ENCODE measurements around the gene RNF175.

DNA sequence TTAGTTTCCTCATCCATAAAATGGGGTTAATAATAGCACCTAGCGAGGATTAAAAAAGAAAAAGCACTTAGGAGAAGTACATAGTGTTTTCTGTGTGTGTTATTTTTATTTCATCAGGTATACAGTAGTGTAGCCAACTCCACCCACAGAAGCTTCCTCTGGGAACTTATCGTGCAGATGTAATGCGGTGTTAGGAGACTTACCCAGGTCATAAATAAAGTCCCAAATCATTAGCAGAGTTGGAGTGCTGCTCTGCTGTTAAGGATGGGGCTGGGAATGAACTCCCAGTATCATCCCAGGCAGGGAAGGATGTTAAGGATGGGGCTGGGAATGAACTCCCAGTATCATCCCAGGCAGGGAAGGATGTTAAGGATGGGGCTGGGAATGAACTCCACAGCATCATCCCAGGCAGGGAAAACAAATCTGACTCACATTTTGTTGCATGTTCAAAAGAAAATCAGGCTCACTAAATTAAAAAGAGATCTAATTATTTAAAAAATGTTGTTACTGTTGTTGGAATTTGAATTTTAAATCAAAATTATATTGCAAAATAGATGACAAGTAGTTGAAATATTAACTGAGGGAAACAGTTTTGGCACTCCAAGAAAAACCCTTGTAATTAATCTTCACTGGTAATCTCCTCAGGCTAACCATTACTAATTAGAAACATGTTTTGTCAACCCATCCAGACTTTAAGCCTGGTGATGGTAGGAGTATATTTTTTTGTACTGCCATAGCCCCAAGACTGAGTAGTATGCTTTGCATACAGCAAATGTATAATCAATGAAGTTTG, 39.3 kb upstream of the RNF175 start:
- TF ChIP-seq, protein P1, sequence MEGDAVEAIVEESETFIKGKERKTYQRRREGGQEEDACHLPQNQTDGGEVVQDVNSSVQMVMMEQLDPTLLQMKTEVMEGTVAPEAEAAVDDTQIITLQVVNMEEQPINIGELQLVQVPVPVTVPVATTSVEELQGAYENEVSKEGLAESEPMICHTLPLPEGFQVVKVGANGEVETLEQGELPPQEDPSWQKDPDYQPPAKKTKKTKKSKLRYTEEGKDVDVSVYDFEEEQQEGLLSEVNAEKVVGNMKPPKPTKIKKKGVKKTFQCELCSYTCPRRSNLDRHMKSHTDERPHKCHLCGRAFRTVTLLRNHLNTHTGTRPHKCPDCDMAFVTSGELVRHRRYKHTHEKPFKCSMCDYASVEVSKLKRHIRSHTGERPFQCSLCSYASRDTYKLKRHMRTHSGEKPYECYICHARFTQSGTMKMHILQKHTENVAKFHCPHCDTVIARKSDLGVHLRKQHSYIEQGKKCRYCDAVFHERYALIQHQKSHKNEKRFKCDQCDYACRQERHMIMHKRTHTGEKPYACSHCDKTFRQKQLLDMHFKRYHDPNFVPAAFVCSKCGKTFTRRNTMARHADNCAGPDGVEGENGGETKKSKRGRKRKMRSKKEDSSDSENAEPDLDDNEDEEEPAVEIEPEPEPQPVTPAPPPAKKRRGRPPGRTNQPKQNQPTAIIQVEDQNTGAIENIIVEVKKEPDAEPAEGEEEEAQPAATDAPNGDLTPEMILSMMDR (IDR thresholded peaks at IDR 0.05): no peak
- TF ChIP-seq POLR2A (IDR thresholded peaks at IDR 0.05): no peak
